ENCODE measurements around the gene KIFBP.
A peak's percentile ranks its signal among the peaks of the same experiment; 100 is the strongest.

KIFBP gene

DNA sequence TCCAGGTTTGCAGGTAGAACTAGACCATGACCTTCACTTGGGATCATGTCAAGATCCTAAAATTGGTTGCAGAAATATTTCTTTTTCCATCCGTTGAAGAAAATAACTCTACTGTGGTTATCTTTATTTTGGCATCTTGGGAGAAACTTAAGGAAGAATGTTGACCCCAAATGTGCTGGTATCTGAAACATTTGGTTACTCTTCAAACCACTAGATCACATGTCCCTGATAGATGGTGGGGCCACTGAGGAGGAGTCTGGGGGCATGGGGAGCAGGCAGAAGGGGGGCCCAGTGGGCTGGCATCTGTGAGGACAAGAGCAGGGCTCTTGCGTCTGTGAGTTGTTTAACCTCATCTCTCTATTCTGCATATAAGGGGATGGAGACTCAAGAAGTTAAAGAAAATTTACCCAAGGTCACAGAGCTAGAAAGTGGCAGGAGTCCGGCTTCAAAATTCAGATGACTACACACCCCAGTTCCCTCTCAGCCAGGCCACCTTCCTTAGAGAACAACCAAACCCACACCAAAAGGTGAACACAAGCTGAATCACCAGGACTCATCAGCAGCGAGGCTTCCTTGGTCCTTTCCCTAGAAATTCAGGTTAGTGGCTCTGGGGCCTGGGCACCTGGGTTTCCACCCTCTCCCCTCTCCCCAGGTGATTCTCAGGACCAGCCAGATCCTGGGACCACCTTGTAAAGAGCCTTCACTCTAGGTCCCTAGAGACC is 58.7 kb downstream of the KIFBP start:
- FAIRE-seq: no peak
- DNase-seq (ENCODE audit: insufficient read length, low spot score): no peak
- TF ChIP-seq SPI1 (IDR thresholded peaks at IDR 0.05; ENCODE audit: low read depth, low read length) (no peak), PAX5 (IDR thresholded peaks at IDR 0.05; ENCODE audit: insufficient read depth, low read length, severe bottlenecking) (no peak), POU2F2 (IDR thresholded peaks at IDR 0.05; ENCODE audit: low read depth, low read length) (no peak), POLR2AphosphoS5 (IDR thresholded peaks at IDR 0.05; ENCODE audit: low read depth, low read length) (no peak), TAF1 (IDR thresholded peaks at IDR 0.05; ENCODE audit: low read depth, low read length) (no peak), POLR2A (IDR thresholded peaks at IDR 0.05; ENCODE audit: low read depth, low read length) (no peak)

- TF ChIP-seq SPI1 (IDR thresholded peaks at IDR 0.05; ENCODE audit: low read depth, low read length) (peak; percentile 34), TAF1 (IDR thresholded peaks at IDR 0.05; ENCODE audit: low read depth, low read length) (no peak)
- FAIRE-seq (no peak), DNase-seq (ENCODE audit: insufficient read length, low spot score) (no peak)
Measured at GRCh38 chr10:69048103-69048502, 59.5 kb downstream of the KIFBP start.

DNA sequence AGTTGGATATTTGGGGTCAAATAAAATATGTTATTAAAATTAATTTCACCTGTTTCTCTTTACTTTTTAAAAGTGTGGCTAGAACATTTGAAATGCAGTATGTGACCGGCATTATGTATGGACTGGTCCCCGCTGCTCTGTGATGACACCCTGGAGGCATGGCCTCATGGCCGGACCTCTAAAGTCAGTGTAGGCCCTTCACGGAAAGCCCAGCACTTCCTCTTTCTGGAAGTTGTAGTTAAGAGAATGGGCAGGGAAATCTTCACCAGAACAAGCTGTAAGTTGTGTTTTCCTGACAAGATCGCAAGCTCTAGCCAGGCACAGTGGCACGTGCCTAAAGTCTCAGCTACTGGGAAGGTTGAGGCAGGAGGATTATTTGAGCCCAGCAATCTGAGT is 61.0 kb downstream of the KIFBP start:
- no peak for DNase-seq (ENCODE audit: insufficient read length, low spot score)
- FAIRE-seq: no peak
- TF ChIP-seq SPI1 (IDR thresholded peaks at IDR 0.05; ENCODE audit: low read depth, low read length) (peak; percentile 90), POU2F2 (IDR thresholded peaks at IDR 0.05; ENCODE audit: low read depth, low read length) (no peak)

- DNase-seq (ENCODE audit: insufficient read length, low spot score): no peak
- TF ChIP-seq SPI1 (IDR thresholded peaks at IDR 0.05; ENCODE audit: low read depth, low read length) (peak; percentile 91), TAF1 (IDR thresholded peaks at IDR 0.05; ENCODE audit: low read depth, low read length) (no peak)
- peak; percentile 68 for FAIRE-seq
Measured at GRCh38 chr10:69051303-69051702, 62.7 kb downstream of the KIFBP start.

GRCh38 chr10:69051710-69052487 is 63.3 kb downstream of the KIFBP start:
- TF ChIP-seq POU2F2 (IDR thresholded peaks at IDR 0.05; ENCODE audit: low read depth, low read length) (no peak), SPI1 (IDR thresholded peaks at IDR 0.05; ENCODE audit: low read depth, low read length) (peak; percentile 93)
- DNase-seq (ENCODE audit: insufficient read length, low spot score): no peak
- FAIRE-seq: peak; percentile 82

DNA sequence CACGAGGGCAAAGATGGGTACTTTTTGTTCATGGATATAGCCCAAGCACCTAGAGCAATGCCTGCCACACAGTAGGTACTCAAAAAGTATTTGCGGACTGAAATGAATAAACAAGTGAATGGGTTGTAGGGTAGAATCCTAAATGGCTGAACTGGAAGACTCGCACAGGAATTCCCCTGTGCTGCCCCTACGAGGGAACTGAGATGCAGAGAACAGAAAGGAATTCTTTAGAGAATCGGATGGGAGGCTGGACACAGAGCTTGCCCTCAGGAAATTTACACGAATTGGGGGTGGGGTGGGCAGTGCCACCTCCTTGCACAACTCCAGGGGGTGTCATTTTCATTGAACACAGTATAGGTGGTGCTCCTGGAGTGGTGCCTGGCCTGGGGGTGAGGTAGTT is 64.1 kb downstream of the KIFBP start:
- FAIRE-seq: no peak
- no peak for DNase-seq (ENCODE audit: insufficient read length, low spot score)
- TF ChIP-seq TAF1 (IDR thresholded peaks at IDR 0.05; ENCODE audit: low read depth, low read length) (no peak), POU2F2 (IDR thresholded peaks at IDR 0.05; ENCODE audit: low read depth, low read length) (no peak), PAX5 (IDR thresholded peaks at IDR 0.05; ENCODE audit: insufficient read depth, low read length, severe bottlenecking) (no peak), SPI1 (IDR thresholded peaks at IDR 0.05; ENCODE audit: low read depth, low read length) (no peak), POLR2AphosphoS5 (IDR thresholded peaks at IDR 0.05; ENCODE audit: low read depth, low read length) (no peak), POLR2A (IDR thresholded peaks at IDR 0.05; ENCODE audit: low read depth, low read length) (no peak)

DNA sequence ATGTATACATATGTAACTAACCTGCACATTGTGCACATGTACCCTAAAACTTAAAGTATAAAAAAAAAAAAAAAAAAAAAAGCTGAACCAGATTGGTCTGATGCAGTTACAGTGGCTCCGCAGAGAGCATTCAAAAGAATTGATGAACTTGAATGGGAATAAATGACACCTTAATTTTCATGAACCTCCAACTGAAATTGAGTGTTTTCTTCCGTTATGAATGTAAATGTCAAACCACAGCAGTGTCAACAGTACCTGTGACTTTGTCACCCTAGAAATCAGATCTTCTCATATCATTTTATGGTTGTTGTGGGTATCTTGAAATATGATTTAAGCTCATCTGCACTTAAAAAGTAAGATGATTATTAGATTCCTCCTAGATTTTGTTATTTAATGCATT is 66.6 kb downstream of the KIFBP start:
- DNase-seq (ENCODE audit: insufficient read length, low spot score): no peak
- no peak for TF ChIP-seq POLR2A (IDR thresholded peaks at IDR 0.05; ENCODE audit: low read depth, low read length)
- TF ChIP-seq POLR2AphosphoS5 (IDR thresholded peaks at IDR 0.05; ENCODE audit: low read depth, low read length): no peak
- TF ChIP-seq POU2F2 (IDR thresholded peaks at IDR 0.05; ENCODE audit: low read depth, low read length): no peak
- no peak for TF ChIP-seq PAX5 (IDR thresholded peaks at IDR 0.05; ENCODE audit: insufficient read depth, low read length, severe bottlenecking)
- TF ChIP-seq SPI1 (IDR thresholded peaks at IDR 0.05; ENCODE audit: low read depth, low read length): no peak
- no peak for TF ChIP-seq TAF1 (IDR thresholded peaks at IDR 0.05; ENCODE audit: low read depth, low read length)
- no peak for FAIRE-seq

- DNase-seq (ENCODE audit: insufficient read length, low spot score): no peak
- no peak for TF ChIP-seq POLR2A (IDR thresholded peaks at IDR 0.05; ENCODE audit: low read depth, low read length)
- peak; percentile 69 for TF ChIP-seq SPI1 (IDR thresholded peaks at IDR 0.05; ENCODE audit: low read depth, low read length)
- TF ChIP-seq POLR2AphosphoS5 (IDR thresholded peaks at IDR 0.05; ENCODE audit: low read depth, low read length): no peak
- no peak for TF ChIP-seq TAF1 (IDR thresholded peaks at IDR 0.05; ENCODE audit: low read depth, low read length)
- peak; percentile 69 for FAIRE-seq
Measured at GRCh38 chr10:69056129-69056528, 67.5 kb downstream of the KIFBP start.

DNA sequence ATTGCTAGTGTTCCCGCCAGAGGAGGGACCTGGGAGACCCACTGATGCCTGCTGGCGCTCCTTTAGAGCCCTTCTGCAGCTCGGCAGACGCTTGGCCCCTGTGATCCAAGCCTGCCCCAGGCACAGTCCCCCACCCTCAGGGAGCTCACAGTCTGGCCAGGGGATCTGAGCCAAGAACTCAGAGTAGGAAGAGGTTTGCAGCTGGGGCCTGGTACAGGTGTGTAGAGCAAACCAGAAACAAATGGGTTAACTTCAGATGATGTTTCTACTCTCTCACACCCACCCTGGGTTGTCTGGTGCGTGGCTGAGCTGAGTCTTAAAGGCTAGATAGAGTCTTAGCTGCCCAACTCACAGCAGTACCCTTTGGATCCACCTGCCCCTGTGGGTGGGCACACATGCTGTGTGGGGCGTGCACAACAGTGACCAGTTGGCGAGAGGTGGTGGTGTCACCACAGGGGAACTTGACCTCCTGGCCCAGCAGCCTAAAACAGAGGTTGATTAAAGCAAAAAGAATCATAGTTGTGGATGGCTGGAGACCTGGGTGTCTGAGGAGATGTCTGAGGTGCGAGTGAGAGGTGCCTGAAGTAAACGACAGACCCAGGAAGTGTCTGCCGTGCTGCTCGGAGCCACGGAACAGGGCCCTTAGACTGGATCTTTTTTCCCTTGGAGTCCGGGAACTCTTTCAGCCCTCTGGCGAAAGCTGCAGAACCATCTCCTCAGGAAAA is 68.1 kb downstream of the KIFBP start:
- FAIRE-seq: peak; percentile 71
- TF ChIP-seq POLR2AphosphoS5 (IDR thresholded peaks at IDR 0.05; ENCODE audit: low read depth, low read length) (no peak), TAF1 (IDR thresholded peaks at IDR 0.05; ENCODE audit: low read depth, low read length) (no peak), POLR2A (IDR thresholded peaks at IDR 0.05; ENCODE audit: low read depth, low read length) (no peak), SPI1 (IDR thresholded peaks at IDR 0.05; ENCODE audit: low read depth, low read length) (no peak), PAX5 (IDR thresholded peaks at IDR 0.05; ENCODE audit: insufficient read depth, low read length, severe bottlenecking) (no peak), POU2F2 (IDR thresholded peaks at IDR 0.05; ENCODE audit: low read depth, low read length) (no peak)
- no peak for DNase-seq (ENCODE audit: insufficient read length, low spot score)
